Fibroblast of the aortic adventitia (primary cell): Measurements from ENCODE around the gene CCDC80. TPM values are rescaled to one million over a fixed set of nuclear protein-coding genes. Genes with fewer than 3 reads are reported as not detected.
A peak's percentile ranks its signal among the peaks of the same experiment; 100 is the strongest.

Experiments
- DNase-seq: peaks from one replicate; pipeline ENCODE4 v3.0.0-alpha.2; 2010; ENCODE audit warnings: low read depth
- H3K4me3 ChIP-seq: 2 replicates; pipeline ENCODE4 v1.5.1; 2011; ENCODE audit warnings: low read depth, mild to moderate bottlenecking, control low read depth, low read length, moderate library complexity
- CTCF ChIP-seq: IDR thresholded peaks from 2 replicates; pipeline ENCODE4 v1.5.1; 2011; ENCODE audit warnings: mild to moderate bottlenecking, low read length, control low read depth, inconsistent platforms; ENCODE audit not compliant: insufficient read depth
- total RNA-seq: library from RNA; depleted of rRNA; stranded (reverse); fragments of >200 nt; gene quantifications from 2 replicates; pipeline ENCODE4 v1.2.3, GENCODE V29; 2012; ENCODE audit warnings: low replicate concordance

CCDC80 gene
- total RNA-seq, 1 donor: 614 TPM

- H3K4me3 ChIP-seq: no peak overlapping the region
- DNase-seq: peak; percentile 94
- no peak for TF ChIP-seq CTCF
Observed at GRCh38 chr3:112604536-112604935, 36.4 kb downstream of the CCDC80 start.

- peak; percentile 27 for DNase-seq
- no peak for TF ChIP-seq CTCF
- no peak overlapping the region for H3K4me3 ChIP-seq
Observed at GRCh38 chr3:112602217-112602838, 38.6 kb downstream of the CCDC80 start.

- TF ChIP-seq CTCF: no peak
- DNase-seq: peak; percentile 36
- no peak overlapping the region for H3K4me3 ChIP-seq
Observed at GRCh38 chr3:112598731-112599130, 42.2 kb downstream of the CCDC80 start.

GRCh38 chr3:112597945-112598344, 43.0 kb downstream of the CCDC80 start:
- H3K4me3 ChIP-seq: no peak overlapping the region
- TF ChIP-seq CTCF: no peak
- no peak for DNase-seq

GRCh38 chr3:112594856-112595255, 46.1 kb downstream of the CCDC80 start:
- DNase-seq: peak; percentile 60
- no peak for TF ChIP-seq CTCF
- H3K4me3 ChIP-seq: no peak overlapping the region

- DNase-seq: peak; percentile 58
- TF ChIP-seq CTCF: no peak
- H3K4me3 ChIP-seq: no peak overlapping the region
Observed at GRCh38 chr3:112593258-112593657, 47.7 kb downstream of the CCDC80 start.

GRCh38 chr3:112587336-112587735, 53.6 kb downstream of the CCDC80 start:
- no peak for DNase-seq

More at GRCh38 chr3:112587336-112587735, 53.6 kb downstream of the CCDC80 start:
- TF ChIP-seq CTCF: no peak
- no peak overlapping the region for H3K4me3 ChIP-seq
